HG03378 (cell line): ENCODE data around the gene GPR180.

ENCODE experiments used
- ATAC-seq: cut with Tn5 transposase; IDR thresholded peaks from one replicate; pipeline ENCODE4 v1.9.1; 2021; ENCODE audit warnings: mild to moderate bottlenecking, moderate library complexity; ENCODE audit not compliant: unreplicated experiment

The GPR180 gene

DNA sequence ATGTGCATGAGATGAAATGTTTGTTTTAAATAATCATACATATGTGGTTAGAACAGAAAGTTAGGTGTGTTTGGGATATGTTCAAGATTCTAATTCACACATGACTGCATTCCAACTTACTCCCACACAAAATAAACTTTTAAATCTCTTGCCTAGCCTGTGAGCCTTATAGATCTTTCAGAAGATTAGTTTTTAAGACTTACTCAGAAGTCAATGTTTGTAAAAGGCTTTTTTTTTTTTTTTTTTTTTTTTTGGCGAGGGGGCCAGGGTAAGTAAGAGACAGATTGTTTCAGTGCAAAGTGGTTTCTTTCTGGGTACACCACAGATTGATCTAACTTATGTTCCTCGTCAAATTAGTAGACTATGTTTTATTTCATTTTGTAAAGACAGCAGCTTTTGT, 39.1 kb downstream of the GPR180 start:
- no peak for ATAC-seq

DNA sequence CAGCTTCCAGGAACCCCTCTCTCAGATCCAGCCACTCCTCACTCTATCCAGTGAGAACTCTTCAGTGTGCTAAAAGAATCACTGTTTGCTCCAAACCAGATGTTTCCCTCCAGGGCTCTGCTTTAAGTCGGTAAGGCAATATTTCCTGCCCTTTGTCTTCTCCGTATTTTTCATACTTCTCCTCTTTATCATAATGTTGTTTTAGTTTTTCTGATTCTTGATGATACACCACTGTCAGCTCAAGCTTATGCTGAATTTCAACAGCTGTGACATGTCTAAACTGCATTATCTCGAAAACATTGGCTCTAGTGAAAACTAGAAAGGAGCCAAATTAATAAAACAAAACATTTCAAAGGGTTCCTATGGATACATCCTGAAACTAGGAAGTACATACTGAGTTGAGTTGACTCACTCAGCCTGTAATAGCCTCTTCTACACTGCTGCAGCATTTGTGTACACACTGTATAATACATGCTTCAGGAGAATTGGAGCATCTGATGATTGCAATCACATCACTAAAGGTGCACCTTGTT, 39.8 kb downstream of the GPR180 start:
- ATAC-seq = no peak

DNA sequence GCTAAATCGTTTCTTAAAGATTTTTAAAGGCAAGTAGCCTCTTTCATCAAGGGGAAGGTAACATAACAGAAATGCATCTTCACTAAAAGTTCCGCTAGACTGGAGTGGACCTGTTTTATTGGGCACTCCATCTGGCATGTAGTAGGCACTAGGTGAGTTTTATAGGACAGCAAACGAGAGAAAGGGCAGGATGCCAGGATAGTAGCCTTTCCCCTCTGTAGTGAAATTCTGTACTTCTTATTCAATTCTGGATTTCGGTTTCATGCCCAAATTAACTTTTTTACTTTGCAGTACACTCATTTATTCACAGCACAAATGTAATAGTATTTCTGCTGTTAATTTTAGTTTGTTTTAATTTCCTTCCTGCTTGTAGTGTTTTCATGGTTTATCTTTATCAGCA, 45.2 kb downstream of the GPR180 start:
- peak; percentile 85 for ATAC-seq

DNA sequence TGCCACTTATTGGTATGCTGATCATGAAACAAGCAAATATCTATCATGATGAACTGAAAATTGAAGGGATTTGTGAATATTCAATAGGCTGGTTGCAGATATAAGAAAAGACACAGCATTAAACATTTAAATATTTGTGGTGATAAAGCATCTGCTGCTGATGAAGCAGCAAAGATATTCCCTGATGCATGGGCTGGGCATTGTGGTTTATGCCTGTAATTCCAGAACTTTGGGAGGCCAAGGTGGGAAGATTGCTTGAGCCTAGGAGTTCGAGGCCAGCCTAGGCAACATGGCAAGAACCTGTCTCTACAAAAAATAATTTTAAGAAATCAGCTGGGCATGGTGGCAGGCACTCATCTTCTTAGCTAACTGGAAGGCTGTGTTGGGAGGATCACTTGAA, 54.5 kb downstream of the GPR180 start:
- ATAC-seq = no peak

DNA sequence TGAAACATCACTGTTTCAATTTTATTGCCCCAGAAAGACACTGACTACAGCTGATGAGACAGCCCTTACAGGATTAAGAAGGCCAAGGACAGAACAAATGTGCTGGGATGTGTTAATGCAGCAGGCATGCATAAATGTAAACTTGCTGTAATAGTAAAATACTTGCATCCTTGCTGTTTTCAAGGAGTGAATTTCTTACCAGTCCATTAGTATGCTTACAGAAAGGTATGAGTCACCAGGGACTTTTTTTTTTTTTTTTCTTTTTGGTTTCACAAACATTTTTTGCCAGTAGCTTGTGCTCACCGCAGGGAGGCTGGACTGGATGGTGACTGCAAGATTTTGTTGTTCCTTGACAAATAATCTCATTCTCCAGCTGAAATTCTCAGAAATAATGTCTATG, 55.1 kb downstream of the GPR180 start:
- ATAC-seq = peak; percentile 93

DNA sequence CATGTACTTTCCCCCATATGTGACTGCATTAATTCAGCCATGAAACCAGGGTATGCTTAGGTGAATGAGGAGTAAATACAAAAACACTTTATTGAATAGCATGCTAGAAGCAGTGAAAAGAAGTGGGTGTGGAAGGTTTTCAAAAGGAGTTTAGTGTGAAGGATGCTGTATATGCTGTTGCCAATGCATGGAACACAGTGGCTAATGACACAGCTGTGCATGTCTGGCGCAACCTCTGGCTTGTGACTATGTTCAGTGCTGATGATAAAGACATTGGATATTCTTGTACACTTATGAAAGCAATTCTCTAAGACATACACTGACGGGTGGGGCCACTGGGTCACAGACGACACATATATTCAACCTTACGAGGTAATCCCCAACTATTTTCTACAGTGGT, 55.5 kb downstream of the GPR180 start:
- ATAC-seq = peak; percentile 17

DNA sequence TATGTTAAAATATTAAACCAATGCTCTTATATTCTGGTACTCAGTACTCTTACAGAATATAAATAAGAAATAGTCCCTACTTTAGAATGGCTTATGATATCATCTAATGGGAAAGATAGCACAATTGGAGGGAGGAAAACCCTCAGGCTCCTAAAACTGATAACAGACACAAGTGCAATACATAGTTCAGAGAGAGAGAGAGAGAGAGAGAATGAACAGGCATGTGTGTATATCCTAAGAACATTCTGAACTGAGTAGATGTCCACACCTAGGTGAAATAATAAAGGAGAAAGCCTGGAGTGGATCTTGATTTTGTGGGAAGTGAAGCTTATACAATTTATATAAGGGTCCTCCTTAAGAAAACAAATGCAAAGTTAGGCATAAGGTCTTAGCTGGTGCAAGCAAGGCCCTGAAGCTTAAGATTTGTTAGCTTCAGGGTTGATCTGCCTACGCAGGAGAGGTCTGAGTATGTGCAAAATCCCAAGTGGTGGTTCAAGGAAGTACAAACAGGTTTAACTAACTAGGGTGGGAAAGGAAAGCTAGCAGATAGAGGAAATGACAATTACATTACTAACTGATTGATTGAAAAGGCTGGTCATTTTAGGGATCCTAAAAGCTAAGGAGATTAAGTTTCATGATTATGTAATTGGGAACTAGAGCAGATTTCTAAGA, 57.4 kb downstream of the GPR180 start:
- ATAC-seq = no peak

DNA sequence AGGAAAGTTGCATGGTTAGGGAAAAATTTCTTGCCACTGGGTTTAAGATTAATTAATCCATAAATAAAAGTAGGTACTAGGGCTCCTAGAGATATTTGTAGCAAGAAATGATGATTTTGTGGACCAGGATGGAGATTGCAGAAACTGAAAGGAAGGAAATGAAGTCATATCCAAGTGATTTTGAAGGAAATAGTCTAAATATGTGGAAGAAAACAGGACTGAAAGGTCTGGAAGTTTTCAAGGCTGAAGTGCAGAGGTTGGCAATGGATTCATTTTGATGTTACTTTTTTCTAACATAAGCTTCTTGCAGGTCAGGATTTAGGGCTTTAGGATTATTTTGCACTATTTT, 57.9 kb downstream of the GPR180 start:
- ATAC-seq = no peak

DNA sequence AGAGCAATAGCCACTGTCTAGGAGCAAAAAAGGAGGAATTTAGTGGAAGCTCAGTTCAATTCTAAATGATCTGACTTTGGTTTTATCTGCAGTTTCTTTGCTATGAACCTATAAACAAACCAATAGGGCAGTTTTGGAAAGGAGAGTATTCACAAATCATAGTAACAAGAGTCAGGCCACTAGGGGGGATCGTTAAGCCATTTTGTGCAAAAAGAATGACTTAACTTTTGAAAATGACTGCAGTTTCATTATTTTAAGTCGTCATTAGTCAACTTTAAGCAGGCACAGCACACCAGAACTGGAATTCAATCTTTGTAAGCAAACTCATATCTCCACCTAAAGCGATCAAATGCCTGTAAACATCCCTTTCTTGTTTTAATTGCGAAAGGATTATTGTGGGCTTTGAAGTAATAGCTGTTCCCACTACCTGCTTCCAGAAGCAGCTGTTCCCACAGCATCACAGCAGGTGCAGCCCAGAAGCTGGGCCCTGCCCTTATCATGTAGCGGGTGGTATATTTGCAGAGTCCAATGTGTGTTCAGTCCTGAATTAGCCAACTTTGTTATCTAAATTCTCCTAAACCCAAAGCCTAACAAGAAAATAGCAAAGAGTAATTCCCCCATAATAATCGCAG, 59.2 kb downstream of the GPR180 start:
- ATAC-seq = no peak

DNA sequence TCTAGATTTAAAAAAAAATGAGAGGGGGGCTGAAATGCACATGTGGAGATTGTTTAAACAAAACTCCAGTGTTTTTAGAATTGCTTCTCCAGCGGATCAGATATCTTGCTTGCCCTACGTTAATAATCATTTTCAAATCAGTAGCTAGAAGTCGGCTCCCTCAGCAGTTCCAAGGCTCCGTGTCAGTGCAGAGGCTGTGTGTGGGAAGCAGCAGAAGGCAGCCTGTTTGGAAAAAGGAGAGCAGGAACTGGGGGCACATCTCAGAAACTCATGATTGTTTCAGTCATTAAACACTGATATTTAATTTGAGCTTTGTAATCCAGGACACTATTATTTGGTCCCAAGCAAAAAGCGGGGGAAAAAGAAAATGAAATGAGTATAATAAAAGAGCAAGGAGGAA, 59.7 kb downstream of the GPR180 start:
- ATAC-seq = no peak

DNA sequence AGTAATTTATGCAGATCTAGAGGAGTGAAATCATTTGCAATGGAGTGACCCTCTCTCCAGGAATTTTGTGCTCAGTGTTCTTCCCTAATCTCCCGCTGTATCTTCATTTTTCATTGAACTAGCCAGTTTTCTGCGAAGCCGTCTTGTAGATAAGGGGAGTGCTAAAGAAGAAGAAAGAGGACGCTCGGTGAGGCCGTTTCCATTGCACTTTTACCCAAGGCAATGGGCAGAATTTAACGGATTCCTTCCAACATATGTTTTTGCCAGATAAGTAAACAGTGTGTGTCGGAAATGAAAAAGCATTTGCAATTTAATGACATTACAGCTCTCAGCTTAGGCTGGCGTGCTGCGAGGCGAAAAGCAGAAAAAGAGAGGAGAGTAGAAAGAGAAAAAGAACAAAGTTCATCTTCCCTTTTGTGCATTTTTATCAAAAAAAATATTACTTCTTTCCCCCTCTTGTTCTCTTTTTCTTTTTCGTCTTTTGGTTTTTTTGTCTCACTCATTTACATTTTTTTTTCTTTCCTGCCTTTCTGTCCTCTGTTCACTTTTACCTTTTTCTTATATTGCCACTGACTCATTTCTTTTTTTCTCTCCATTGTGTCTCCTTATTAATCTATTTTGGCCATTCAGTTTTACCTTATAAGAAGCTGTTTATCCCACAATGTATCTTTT, 60.8 kb downstream of the GPR180 start:
- ATAC-seq = no peak

DNA sequence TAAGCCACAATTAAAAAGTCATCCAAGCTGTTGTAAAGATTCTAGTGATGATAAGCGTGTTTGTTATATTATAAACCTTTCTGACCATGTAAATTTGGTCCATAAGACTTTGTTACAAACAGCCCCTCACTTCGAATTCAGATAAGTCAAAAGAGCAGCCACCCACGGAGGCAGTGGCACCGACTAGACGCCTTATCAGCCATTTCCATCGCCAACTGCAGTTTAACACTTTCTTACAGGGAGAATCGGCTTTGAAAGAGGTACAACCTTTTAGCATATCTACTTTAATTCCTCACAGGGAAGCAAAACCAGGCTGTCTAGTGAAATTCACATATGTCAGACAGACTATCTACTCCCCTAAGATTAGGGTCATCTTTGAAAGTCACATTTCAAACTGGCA, 63.2 kb downstream of the GPR180 start:
- no peak for ATAC-seq

DNA sequence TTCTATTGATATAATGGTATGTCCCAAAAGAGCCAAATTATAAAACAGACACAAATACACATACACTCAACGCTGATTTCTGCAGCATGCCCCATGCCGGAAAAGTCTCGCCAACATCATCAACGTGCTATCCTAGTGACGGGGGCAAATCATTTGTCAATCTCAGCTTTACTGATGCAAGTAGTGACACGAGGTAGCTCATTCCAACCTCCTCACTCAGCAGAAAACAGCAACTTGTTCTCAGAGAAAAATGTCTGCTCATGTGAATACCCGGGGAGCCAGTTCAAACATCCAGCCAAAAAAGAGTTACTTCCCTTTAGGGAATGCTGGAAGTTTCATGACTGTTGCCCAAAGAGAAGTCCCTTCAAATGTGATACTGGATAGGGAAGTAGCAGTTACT, 64.4 kb downstream of the GPR180 start:
- ATAC-seq = no peak

DNA sequence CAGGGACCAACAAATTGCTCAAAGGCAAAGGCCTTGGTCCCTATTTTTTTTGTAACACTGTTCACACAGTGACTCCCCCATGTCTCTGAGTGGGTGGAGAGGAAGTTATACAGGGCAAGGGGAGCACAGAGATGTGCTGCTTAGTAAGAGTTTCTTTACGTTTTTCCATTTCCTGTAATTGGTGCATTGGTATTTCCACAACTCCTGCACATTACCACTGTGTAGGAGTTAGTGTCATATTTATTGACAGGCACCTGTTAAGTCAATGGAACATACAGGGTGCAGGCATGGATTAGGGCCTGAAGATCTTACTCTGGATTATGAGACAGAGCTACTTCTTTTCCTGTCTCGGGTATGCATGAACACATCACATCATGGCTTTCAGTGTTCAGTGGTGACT, 65.5 kb downstream of the GPR180 start:
- peak; percentile 80 for ATAC-seq

DNA sequence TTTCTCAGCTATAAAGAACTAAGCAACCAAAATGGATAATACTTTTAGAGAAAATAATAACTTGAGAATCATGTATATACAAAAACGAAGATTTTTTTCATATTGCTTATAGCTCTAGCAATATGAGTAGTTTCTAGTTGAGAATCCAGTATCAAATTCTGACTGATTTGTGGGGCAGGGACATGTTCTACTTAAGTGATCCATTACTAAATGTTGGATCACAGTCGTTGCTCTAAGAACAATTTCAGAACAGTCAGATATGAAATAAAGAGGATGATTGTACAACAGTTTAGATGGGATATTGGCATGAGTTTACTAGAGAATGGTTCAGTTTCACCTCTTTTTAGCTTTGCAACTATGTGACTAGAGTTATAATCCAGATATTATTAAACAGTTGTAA, 70.7 kb downstream of the GPR180 start:
- ATAC-seq = no peak

DNA sequence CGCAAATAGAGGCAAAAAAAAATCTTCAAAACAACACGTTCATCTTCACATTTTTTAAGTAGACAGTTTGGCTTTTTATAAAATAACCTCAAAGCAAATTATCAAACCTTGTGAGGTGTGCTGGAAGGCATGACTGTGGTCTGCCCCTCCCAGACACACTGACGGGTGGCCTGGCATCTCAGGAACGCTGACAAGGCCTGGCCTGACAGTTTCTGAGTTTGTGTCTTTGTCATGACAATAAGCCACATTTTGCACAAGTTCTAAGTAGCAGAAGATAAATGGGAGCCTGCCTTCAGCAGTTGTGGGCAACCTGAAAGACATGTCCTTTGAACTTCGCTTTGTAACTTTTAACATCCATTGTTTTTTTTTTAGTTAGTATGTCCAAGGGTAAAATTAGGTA, 72.2 kb downstream of the GPR180 start:
- ATAC-seq = no peak

DNA sequence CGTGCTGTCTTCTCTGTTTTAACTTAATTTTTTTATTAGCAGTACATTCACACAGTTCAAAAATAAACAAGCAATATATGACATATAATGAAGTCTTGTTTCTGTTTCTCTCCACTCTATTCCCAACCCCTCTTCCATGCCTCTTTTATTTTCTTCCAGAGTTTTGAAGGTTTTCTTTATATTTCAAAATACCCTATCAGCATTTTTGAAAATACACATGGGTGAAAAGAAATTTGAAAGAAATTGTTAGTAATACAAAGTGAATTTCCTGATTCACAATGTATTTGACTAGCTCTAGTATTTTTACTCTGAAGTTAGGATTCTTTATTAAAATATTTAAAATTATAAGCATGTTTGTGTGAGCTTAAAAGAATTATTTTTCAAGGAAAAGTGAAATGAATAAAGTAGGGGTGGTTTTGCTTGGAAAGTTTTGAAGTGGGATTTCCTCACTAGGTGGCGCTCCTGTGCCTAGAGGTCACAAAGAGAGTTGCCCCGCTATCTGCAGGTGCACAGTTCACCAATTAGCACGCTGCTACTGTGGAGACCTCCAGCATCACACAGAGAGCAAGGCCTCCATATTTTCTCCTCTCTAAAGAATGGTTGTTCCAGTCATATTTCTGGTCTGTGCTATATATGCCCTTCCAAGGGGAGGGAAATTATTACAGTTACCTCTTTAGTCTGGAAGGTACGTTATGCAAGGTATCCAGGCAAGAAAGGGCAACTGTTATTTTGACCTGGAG, 73.1 kb downstream of the GPR180 start:
- peak; percentile 60 for ATAC-seq

DNA sequence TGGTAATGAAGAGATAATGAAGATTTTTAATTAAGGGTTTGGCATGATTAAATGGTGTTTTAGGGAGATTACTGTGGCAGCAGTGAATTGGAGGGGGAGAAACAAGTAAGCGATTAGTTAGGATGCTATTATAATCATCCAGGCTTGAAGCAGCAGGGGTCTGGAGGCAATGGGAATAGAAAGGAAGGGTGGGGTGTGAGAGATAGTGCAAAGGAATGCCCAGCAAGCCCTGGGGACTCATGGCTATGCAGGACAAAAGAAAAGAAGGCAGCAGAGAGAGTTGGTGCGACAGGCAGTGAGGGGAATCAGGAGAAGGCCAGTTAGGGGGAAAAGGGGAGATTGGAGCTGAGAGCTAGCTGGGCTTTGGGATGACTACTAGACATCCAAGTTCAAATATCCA, 76.1 kb downstream of the GPR180 start:
- no peak for ATAC-seq

DNA sequence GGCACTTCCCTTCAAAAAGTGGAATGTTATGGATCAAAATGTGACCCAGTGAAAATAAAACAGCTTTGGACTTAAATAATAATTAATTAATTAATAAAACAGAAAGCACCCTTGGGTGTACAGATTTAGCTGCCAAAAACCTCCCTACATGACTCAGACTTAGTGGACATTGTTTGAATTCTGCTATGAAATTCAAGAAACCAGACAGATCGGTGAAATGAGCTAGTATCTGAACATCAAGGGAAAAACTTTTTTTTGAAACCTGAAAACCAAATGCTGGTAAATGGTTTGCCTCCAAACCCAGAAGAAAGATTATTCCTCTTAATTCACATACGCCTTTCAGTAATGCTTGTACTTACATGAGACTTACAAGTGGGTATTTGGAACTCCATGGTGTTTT, 77.2 kb downstream of the GPR180 start:
- ATAC-seq = no peak

DNA sequence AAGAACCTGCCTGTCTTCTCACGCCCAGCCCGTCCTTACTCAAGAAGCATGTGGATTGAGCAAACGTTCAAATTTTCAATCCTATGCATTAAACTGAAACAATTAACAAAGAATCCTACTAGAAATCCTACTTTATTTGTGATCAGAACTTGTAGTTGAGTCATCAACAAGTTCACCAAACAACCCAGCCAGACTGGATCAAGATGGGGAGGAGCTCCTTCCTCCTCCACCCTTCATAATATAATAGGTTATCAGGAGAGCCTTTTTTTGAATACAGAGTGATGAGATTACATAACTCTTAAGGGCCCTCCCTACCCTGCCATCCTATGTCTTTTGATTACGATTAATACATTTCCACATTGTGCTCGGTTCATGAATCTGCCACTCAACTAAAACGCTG, 78.0 kb downstream of the GPR180 start:
- ATAC-seq = no peak

DNA sequence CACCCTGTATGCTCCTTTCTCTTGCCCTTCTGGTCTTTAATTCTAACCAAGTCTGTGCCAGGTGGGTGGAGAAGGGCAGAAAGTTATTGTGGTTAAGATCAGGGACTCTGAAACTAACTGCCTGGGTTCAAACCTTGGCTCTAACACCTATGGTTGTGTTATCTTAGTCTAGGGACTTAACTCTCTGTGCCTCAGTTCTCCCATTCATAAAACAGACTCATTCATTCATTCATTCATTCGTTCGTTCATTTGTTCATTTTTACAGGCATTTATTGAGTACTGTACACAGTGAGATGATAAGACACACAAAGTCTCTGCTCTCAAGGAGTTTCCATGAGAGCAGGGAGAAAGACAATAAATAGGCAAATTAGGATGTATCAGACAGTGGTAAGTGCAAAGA, 80.6 kb downstream of the GPR180 start:
- ATAC-seq = no peak

DNA sequence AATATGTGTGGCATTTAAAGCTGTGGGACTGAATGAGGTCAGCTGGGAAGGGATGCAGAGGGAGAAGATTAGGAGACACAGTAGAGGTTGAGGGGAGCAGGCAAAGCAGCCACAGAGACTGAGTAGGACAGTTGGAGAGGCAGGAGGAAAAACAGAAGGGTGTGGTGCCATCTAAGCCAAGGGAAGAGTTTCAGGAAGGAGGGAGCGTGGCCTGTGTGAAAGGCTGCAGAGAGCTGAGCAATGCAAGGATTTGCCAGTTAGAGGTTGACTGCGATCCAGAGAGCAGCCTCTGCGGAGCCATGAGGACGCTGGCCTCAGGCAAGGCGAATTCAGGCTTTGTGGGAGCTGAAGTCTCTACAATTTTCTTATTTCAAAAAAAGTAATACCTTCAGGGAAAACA, 81.8 kb downstream of the GPR180 start:
- ATAC-seq = no peak
